Measurements from ENCODE around the gene PNN. TPM values are rescaled to one million over a fixed set of nuclear protein-coding genes. Genes with fewer than 3 reads are reported as not detected.

PNN gene
- total and polyA plus RNA-seq, 10 of the 15 experiments (the other 5 are each of a cell fraction or from before 2014, with no cell fraction given): 44.2 to 166 (median 91.0) TPM

GRCh38 chr14:39174560-39175444, at the start of gene PNN (continued):
- no peak for TF ChIP-seq SUZ12 (IDR thresholded peaks at IDR 0.05; ENCODE audit: unreplicated experiment)
- no peak for TF ChIP-seq CHD4 (IDR thresholded peaks at IDR 0.05)
- TF ChIP-seq TCF12 (IDR thresholded peaks at IDR 0.05; ENCODE audit: low read depth, low read length): peak; percentile 55; the same call in 1 of the 2 replicates
- TF ChIP-seq CBFB (IDR thresholded peaks at IDR 0.05; ENCODE audit: low read depth): peak; percentile 72
- peak; percentile 95 for TF ChIP-seq NFYB (IDR thresholded peaks at IDR 0.05; ENCODE audit: insufficient read depth, low read depth, low read length)
- no peak for TF ChIP-seq SMARCA5 (IDR thresholded peaks at IDR 0.05)
- peak; percentile 96 for TF ChIP-seq ZNF217 (IDR thresholded peaks at IDR 0.05)
- 0 out of 2 replicates have a peak, but pooled peaks have one; percentile 76 for TF ChIP-seq RCOR1 (conservative IDR thresholded peaks at IDR 0.05; ENCODE audit: low read depth, low read length)
- TF ChIP-seq EGR1 (IDR thresholded peaks at IDR 0.05; ENCODE audit: borderline replicate concordance in 1 of 2, low read depth in 2 of 2, low read length in 2 of 2): peak in 1 of 2 experiments; percentile 49; a peak in 1 of 3 replicates
- TF ChIP-seq STAT3 (IDR thresholded peaks at IDR 0.05; ENCODE audit: low read depth, low read length): no peak
- TF ChIP-seq, protein P1, sequence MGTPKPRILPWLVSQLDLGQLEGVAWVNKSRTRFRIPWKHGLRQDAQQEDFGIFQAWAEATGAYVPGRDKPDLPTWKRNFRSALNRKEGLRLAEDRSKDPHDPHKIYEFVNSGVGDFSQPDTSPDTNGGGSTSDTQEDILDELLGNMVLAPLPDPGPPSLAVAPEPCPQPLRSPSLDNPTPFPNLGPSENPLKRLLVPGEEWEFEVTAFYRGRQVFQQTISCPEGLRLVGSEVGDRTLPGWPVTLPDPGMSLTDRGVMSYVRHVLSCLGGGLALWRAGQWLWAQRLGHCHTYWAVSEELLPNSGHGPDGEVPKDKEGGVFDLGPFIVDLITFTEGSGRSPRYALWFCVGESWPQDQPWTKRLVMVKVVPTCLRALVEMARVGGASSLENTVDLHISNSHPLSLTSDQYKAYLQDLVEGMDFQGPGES (IDR thresholded peaks at IDR 0.05): peak; percentile 88
- peak; percentile 52; the same call in 1 of the 2 replicates for TF ChIP-seq ZNF687 (IDR thresholded peaks at IDR 0.05)
- TF ChIP-seq, protein P2, sequence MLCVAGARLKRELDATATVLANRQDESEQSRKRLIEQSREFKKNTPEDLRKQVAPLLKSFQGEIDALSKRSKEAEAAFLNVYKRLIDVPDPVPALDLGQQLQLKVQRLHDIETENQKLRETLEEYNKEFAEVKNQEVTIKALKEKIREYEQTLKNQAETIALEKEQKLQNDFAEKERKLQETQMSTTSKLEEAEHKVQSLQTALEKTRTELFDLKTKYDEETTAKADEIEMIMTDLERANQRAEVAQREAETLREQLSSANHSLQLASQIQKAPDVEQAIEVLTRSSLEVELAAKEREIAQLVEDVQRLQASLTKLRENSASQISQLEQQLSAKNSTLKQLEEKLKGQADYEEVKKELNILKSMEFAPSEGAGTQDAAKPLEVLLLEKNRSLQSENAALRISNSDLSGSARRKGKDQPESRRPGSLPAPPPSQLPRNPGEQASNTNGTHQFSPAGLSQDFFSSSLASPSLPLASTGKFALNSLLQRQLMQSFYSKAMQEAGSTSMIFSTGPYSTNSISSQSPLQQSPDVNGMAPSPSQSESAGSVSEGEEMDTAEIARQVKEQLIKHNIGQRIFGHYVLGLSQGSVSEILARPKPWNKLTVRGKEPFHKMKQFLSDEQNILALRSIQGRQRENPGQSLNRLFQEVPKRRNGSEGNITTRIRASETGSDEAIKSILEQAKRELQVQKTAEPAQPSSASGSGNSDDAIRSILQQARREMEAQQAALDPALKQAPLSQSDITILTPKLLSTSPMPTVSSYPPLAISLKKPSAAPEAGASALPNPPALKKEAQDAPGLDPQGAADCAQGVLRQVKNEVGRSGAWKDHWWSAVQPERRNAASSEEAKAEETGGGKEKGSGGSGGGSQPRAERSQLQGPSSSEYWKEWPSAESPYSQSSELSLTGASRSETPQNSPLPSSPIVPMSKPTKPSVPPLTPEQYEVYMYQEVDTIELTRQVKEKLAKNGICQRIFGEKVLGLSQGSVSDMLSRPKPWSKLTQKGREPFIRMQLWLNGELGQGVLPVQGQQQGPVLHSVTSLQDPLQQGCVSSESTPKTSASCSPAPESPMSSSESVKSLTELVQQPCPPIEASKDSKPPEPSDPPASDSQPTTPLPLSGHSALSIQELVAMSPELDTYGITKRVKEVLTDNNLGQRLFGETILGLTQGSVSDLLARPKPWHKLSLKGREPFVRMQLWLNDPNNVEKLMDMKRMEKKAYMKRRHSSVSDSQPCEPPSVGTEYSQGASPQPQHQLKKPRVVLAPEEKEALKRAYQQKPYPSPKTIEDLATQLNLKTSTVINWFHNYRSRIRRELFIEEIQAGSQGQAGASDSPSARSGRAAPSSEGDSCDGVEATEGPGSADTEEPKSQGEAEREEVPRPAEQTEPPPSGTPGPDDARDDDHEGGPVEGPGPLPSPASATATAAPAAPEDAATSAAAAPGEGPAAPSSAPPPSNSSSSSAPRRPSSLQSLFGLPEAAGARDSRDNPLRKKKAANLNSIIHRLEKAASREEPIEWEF (IDR thresholded peaks at IDR 0.05; ENCODE audit: insufficient replicate concordance, low read depth, low read length): no peak
- peak; percentile 75 for TF ChIP-seq SIX5 (IDR thresholded peaks at IDR 0.05; ENCODE audit: low read depth, low read length, severe bottlenecking)
- TF ChIP-seq FOXK2 (IDR thresholded peaks at IDR 0.05): peak; percentile 98
- peak; percentile 95 for TF ChIP-seq SMAD5 (IDR thresholded peaks at IDR 0.05; ENCODE audit: low read depth)
- peak; percentile 86 for TF ChIP-seq NFYA (IDR thresholded peaks at IDR 0.05; ENCODE audit: borderline replicate concordance, low read depth, low read length)
- peak; percentile 92 for TF ChIP-seq PML (IDR thresholded peaks at IDR 0.05; ENCODE audit: low read length)

Measured in GM12878 (cell line).